Panc1 (cell line): ENCODE results near the gene CYP27C1.

Source experiments
- POLR2AphosphoS5 ChIP-seq: IDR thresholded peaks from 2 replicates; pipeline ENCODE4 v1.6.1; 2012; ENCODE audit warnings: mild to moderate bottlenecking, low read depth, low read length, moderate library complexity
- TCF7L2 ChIP-seq: IDR thresholded peaks from 2 replicates; pipeline ENCODE4 v1.6.1; 2011; ENCODE audit warnings: mild to moderate bottlenecking, low read depth, low read length, inconsistent platforms
- TF ChIP-seq, protein P1 (sequence below): fragments of 450-650 bp; IDR thresholded peaks from 2 replicates; pipeline ENCODE4 v1.5.1; 2017; ENCODE audit warnings: mild to moderate bottlenecking

GRCh38 chr2:127155028-127155581 lies 65.0 kb downstream of the CYP27C1 start:
- TF ChIP-seq, protein P1, sequence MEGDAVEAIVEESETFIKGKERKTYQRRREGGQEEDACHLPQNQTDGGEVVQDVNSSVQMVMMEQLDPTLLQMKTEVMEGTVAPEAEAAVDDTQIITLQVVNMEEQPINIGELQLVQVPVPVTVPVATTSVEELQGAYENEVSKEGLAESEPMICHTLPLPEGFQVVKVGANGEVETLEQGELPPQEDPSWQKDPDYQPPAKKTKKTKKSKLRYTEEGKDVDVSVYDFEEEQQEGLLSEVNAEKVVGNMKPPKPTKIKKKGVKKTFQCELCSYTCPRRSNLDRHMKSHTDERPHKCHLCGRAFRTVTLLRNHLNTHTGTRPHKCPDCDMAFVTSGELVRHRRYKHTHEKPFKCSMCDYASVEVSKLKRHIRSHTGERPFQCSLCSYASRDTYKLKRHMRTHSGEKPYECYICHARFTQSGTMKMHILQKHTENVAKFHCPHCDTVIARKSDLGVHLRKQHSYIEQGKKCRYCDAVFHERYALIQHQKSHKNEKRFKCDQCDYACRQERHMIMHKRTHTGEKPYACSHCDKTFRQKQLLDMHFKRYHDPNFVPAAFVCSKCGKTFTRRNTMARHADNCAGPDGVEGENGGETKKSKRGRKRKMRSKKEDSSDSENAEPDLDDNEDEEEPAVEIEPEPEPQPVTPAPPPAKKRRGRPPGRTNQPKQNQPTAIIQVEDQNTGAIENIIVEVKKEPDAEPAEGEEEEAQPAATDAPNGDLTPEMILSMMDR: no peak
- TF ChIP-seq POLR2AphosphoS5 (no peak), TCF7L2 (no peak)
